Omental fat pad (tissue), 4 donors: ENCODE results near the gene CYTH3. TPM values are rescaled to one million over a fixed set of nuclear protein-coding genes. Genes with fewer than 3 reads are reported as not detected.

ENCODE experiments used
- ATAC-seq: fragments of 150-250 bp; one replicate; pipeline ENCODE4 v1.9.1; 2016; ENCODE audit warnings: mild to moderate bottlenecking, moderate library complexity; ENCODE audit not compliant: low FRiP score
- DNase-seq: peaks from one replicate; pipeline ENCODE4 v3.0.0-alpha.2; 2019; ENCODE audit warnings: low spot score
- total RNA-seq, 4 donors: library from RNA; depleted of rRNA; stranded (reverse); fragments of >200 nt; gene quantifications; one replicate each; pipeline ENCODE4 v1.1.0, GENCODE V29; 2016
- TF ChIP-seq, protein P1 (sequence below), 3 donors: fragments of 450-650 bp; IDR thresholded peaks; one replicate each; pipeline ENCODE4 v1.5.1; 2016 to 2017; ENCODE audit warnings: antibody characterized with exemption in 3 of 3, mild to moderate bottlenecking in 3 of 3, moderate library complexity in 2 of 3

Gene CYTH3
- total RNA-seq, 4 donors from 2014 or later, result 34.2 to 87.0 (median 60.2) TPM

DNA sequence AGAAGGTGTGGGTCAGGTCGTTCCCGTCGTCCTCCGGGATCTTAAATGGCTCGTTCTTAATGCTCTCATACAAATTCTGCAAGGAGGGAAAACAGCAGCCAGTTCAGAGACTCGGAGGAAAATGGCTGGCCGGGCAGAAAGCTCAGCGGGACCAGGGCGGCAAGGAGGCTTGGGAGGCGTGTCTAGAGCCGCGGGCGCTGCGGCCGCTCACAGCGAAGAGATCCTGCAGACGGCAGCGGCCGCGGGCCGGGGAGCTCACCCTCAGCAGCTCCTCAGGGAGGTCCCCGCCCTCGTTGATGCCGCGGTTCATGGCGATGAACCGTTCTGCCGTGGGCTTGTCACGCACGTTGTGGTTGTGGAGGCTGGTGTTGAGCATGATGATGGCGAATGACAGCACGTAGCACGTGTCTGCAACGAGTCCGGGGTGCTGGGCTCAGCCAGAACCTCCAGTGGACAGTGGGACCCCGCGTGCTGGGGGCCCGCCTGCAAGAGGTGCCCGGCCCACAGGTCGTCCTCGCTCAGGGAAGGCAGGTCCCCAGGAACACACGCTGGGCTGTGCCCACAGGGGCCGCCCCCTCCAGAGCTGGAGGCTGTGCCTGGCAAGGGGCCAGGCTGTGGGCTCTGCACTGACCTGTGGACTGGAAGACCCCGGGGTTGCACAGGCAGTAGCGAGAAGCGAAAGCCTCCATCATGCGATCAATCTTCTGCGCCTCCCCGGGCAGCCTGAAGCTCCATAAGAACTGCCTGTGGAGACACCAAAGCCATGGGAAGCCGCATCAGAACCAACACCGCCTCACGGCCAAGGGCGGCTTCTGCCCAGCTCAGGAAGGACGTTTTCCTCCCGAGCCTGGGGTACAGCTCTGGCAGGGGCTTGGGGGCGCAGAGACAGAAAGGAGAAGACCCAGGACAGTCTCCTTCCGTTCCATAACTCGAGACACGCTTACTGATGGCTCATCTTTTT lies 101.6 kb downstream of the CYTH3 start:
- ATAC-seq (no peak), DNase-seq (no peak)

DNA sequence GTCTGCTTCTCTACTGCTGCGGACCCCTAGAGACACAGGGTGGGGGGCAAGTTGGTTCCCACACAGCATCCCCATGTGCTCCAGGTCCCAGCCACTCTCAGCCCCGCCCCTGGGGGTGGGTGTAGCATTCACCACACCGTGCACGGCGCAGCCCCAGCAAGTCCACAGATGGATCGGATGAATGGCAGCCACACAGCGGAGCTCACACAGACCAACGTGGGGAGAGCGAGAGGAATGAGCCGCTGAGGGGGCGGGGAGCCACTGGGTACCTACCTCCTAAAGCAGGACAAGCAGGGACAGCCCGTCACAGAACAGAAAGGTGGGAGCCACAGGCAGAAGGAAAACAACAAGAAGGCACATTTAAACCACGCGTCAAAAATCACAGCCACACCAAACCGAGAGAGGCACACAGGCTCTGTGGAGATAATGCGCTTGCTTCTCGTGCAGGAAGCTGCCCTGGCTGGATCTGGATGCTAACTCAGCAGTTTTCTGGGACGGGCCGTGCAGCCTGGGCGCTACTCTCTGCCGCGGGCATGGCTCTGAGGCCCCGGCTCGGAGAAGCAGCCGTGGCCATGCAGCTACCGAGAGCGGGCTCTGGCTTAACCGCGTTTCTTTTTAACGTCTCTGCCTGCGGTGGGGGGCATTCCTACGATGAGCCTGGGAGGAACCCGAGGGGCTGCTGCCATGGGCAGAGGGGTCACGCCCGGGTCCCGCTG lies 102.5 kb downstream of the CYTH3 start:
- DNase-seq, result no peak
- TF ChIP-seq, protein P1, sequence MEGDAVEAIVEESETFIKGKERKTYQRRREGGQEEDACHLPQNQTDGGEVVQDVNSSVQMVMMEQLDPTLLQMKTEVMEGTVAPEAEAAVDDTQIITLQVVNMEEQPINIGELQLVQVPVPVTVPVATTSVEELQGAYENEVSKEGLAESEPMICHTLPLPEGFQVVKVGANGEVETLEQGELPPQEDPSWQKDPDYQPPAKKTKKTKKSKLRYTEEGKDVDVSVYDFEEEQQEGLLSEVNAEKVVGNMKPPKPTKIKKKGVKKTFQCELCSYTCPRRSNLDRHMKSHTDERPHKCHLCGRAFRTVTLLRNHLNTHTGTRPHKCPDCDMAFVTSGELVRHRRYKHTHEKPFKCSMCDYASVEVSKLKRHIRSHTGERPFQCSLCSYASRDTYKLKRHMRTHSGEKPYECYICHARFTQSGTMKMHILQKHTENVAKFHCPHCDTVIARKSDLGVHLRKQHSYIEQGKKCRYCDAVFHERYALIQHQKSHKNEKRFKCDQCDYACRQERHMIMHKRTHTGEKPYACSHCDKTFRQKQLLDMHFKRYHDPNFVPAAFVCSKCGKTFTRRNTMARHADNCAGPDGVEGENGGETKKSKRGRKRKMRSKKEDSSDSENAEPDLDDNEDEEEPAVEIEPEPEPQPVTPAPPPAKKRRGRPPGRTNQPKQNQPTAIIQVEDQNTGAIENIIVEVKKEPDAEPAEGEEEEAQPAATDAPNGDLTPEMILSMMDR (IDR thresholded peaks at IDR 0.05), result no peak
- no peak for ATAC-seq

More for the DNA sequence above, 101.6 kb downstream of the CYTH3 start:
- TF ChIP-seq, protein P1 (IDR thresholded peaks at IDR 0.05), result no peak

DNA sequence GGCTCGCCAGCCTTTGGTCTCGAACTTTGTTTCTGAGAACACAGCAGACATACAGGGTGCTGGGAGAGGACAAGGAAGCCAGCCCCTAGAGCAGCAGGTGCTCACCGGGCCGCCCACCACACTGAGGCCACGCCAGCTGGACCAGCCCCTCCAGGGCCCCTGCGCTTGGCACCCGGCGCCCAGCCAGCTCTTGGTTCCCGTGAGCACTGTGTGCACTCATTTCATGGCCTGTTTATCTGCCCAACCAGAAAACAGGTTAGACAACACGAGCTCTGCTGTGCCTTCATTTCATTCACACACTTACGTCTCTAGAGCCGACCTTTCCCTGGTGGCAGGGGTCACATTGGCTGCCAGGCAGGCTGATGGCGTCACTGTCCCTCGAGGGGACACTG lies 104.0 kb downstream of the CYTH3 start:
- TF ChIP-seq, protein P1 (IDR thresholded peaks at IDR 0.05), result no peak
- ATAC-seq (no peak), DNase-seq (no peak)

DNA sequence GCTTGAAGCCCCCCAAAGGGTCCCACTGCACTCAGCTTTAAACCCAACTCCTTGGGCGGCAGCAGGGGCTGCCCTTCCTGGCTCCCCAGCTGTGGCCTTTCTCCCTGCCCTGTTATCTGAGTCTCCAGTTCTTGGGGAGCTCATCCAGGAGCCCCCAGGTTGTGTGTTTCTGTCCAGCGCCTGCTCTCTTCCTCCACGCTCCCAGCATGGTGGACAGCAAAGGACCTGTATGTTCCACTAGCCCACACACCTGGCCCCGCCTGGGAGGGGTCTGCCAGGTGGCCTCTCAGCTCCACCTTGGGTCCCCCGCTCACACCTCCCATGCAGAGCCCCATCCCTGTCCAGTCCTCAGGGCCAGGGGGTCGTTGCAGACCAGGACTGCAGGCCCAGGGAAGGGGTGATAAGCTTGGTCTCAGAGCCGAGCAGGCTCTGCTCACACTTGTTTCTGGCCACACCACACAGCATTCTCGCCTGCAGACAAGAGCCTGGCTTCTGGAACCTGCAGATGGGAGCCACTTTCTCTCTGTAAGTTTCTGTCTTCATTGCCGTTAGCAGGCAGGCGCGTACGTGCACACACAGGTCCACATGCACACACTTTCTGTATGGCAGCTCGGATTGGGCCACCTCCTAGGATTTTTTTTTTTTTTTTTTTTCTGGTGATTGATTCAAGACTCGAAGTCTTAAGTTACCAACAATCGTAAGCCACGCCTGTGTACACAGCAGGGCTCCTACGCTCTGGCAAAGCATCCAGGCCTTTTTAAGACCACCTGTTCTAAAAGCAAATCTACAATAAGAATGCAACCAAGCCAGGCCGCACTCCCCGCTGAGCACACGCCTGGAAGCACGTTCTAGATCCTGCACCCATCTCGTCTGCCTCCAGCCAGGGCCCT lies 104.6 kb downstream of the CYTH3 start:
- DNase-seq (no peak), ATAC-seq (no peak)
- TF ChIP-seq, protein P1 (IDR thresholded peaks at IDR 0.05), result no peak

DNA sequence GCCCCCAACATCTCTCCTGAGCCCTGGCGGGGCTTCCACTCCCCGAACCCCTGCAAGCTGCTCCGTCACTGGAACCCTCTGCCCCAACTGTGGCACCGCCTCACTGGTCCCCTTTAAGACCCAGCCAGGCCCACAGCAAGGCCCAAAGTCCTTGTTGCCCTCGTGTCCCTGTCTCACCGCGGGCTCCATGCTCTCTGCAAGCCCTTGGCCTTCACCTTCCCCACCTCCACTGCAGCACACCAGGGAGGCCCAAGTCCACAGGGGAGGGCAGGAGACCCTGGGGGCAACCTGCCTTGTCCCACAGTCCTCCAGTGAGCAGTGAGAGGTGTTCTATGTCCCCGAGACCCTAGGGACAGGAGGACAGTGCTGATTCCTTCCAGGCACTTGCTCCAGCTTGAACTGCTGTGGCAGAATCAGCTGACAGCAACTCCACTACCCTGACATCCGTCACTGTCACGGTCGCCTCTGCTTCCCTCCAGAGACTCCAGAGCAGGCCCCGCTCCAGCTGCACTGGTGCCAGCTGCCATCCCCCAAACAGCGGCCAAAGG lies 105.3 kb downstream of the CYTH3 start:
- TF ChIP-seq, protein P1 (IDR thresholded peaks at IDR 0.05), result no peak
- ATAC-seq (no peak), DNase-seq (no peak)

DNA sequence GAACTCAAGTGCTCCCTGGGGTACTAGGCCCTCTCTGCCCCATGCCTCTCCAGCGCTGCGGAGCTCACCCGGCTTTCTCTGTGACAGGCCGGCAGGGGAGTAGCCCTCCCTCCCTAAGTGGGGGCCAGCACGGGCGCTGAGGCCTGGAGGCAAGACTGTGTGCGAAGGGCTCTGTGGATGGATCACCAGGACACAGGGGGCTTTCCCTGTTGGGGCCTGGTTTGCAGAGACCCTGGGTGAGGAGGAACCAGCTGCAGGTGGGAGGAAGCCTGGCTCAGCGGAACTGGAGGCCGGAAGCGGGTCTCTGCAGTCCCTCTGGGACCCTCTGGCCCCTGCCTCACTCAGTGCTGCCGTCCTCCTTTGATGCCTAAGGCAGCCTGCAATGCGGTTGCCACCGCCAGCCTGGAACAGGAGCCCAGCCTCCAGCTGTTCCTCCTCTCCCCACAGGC lies 106.0 kb downstream of the CYTH3 start:
- TF ChIP-seq, protein P1 (IDR thresholded peaks at IDR 0.05), result no peak
- ATAC-seq (no peak), DNase-seq (no peak)
